ENCODE measurements around the gene CD55. TPM values are rescaled to one million over a fixed set of nuclear protein-coding genes. Genes with fewer than 3 reads are reported as not detected.

The CD55 gene
- total and polyA plus RNA-seq, 2 of the 13 experiments (the other 11 are each of a cell fraction or from before 2014, with no cell fraction given), result 6.0 to 56.0 TPM

DNA sequence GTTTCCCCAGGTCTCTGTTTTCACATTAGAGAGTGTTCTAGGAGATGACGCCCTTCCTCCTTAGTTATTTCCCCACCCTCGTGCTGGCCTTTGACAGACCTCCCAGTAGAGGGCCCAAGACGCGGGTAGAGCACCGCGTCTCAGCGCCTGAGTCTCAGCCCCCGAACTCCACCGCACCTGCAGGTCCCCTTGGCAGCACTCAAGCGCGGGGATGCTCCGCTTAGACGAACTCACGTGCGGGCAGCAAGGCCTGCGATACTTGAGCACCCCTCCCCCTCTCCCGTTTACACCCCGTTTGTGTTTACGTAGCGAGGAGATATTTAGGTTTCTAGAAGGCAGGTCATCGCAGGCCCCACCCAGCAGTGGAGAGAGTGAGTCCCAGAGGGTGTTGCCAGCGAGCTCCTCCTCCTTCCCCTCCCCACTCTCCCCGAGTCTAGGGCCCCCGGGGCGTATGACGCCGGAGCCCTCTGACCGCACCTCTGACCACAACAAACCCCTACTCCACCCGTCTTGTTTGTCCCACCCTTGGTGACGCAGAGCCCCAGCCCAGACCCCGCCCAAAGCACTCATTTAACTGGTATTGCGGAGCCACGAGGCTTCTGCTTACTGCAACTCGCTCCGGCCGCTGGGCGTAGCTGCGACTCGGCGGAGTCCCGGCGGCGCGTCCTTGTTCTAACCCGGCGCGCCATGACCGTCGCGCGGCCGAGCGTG, at the start of gene CD55 (continued):
- TF ChIP-seq FOXC1 (CRISPR knock-in tag; IDR thresholded peaks at IDR 0.05; ENCODE audit: borderline replicate concordance) (no peak; the same call in 1 of the 2 replicates), ZNF879 (CRISPR knock-in tag; IDR thresholded peaks at IDR 0.05) (0 out of 2 replicates have a peak, but pooled peaks have one; percentile 61), ZBTB7B (CRISPR knock-in tag; IDR thresholded peaks at IDR 0.05) (no peak; the same call in 1 of the 2 replicates), DNMT3B (CRISPR knock-in tag; conservative IDR thresholded peaks at IDR 0.05) (peak; percentile 84; the same call in 1 of the 2 replicates), FOXP1 (IDR thresholded peaks at IDR 0.05) (peak; percentile 44; the same call in 1 of the 2 replicates), FOXP1 (CRISPR knock-in tag; IDR thresholded peaks at IDR 0.05) (peak; percentile 37; the same call in 1 of the 2 replicates), KDM3A (CRISPR knock-in tag; IDR thresholded peaks at IDR 0.05; ENCODE audit: low read depth) (no peak), IKZF5 (CRISPR knock-in tag; IDR thresholded peaks at IDR 0.05) (0 out of 2 replicates have a peak, but pooled peaks have one; percentile 15), ZNF24 (IDR thresholded peaks at IDR 0.05) (no peak), SOX6 (IDR thresholded peaks at IDR 0.05) (no peak), SOX6 (CRISPR knock-in tag; IDR thresholded peaks at IDR 0.05) (peak; percentile 84), ARID4A (CRISPR knock-in tag; IDR thresholded peaks at IDR 0.05; ENCODE audit: borderline replicate concordance) (peak; percentile 82; the same call in 1 of the 2 replicates), POLR2AphosphoS5 (IDR thresholded peaks at IDR 0.05; ENCODE audit: low read depth, low read length) (peak; percentile 42; the same call in 1 of the 2 replicates), XBP1 (CRISPR knock-in tag; IDR thresholded peaks at IDR 0.05) (no peak), ZBTB8A (CRISPR knock-in tag; IDR thresholded peaks at IDR 0.05; ENCODE audit: borderline replicate concordance, low read depth) (no peak), ZNF792 (CRISPR knock-in tag; IDR thresholded peaks at IDR 0.05) (no peak), ZNF678 (CRISPR knock-in tag; IDR thresholded peaks at IDR 0.05) (no peak), GLI4 (CRISPR knock-in tag; IDR thresholded peaks at IDR 0.05; ENCODE audit: borderline replicate concordance) (no peak; the same call in 1 of the 2 replicates)
- TF ChIP-seq, protein P1, sequence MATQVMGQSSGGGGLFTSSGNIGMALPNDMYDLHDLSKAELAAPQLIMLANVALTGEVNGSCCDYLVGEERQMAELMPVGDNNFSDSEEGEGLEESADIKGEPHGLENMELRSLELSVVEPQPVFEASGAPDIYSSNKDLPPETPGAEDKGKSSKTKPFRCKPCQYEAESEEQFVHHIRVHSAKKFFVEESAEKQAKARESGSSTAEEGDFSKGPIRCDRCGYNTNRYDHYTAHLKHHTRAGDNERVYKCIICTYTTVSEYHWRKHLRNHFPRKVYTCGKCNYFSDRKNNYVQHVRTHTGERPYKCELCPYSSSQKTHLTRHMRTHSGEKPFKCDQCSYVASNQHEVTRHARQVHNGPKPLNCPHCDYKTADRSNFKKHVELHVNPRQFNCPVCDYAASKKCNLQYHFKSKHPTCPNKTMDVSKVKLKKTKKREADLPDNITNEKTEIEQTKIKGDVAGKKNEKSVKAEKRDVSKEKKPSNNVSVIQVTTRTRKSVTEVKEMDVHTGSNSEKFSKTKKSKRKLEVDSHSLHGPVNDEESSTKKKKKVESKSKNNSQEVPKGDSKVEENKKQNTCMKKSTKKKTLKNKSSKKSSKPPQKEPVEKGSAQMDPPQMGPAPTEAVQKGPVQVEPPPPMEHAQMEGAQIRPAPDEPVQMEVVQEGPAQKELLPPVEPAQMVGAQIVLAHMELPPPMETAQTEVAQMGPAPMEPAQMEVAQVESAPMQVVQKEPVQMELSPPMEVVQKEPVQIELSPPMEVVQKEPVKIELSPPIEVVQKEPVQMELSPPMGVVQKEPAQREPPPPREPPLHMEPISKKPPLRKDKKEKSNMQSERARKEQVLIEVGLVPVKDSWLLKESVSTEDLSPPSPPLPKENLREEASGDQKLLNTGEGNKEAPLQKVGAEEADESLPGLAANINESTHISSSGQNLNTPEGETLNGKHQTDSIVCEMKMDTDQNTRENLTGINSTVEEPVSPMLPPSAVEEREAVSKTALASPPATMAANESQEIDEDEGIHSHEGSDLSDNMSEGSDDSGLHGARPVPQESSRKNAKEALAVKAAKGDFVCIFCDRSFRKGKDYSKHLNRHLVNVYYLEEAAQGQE (IDR thresholded peaks at IDR 0.05; ENCODE audit: borderline replicate concordance in 1 of 2, low read depth in 1 of 2, low read length in 2 of 2), result no peak
